22Rv1 (cell line): ENCODE measurements around the gene SBNO1.

Source experiments
- H3K27ac ChIP-seq: fragments of 450-650 bp; 2 replicates; pipeline ENCODE4 v1.5.1; 2017
- CTCF ChIP-seq: fragments of 450-650 bp; IDR thresholded peaks from 2 replicates; pipeline ENCODE4 v1.5.1; 2017; ENCODE audit warnings: mild to moderate bottlenecking
- ZFX ChIP-seq: fragments of 450-650 bp; IDR thresholded peaks from 2 replicates; pipeline ENCODE4 v1.6.1; 2017; ENCODE audit warnings: antibody characterized with exemption, borderline replicate concordance

SBNO1 gene

GRCh38 chr12:123289911-123290310, 74.7 kb downstream of the SBNO1 start:
- TF ChIP-seq CTCF: no peak
- H3K27ac ChIP-seq: no peak overlapping the region

- H3K27ac ChIP-seq: no peak overlapping the region
- TF ChIP-seq CTCF (no peak), ZFX (no peak)
Measured at GRCh38 chr12:123288751-123289346, 75.8 kb downstream of the SBNO1 start.

- no peak overlapping the region for H3K27ac ChIP-seq
- TF ChIP-seq CTCF: no peak
- TF ChIP-seq ZFX: no peak
Measured at GRCh38 chr12:123286652-123287373, 77.8 kb downstream of the SBNO1 start.

- no peak overlapping the region for H3K27ac ChIP-seq
- TF ChIP-seq ZFX: no peak
- no peak for TF ChIP-seq CTCF
Measured at GRCh38 chr12:123284669-123285068, 80.0 kb downstream of the SBNO1 start.

GRCh38 chr12:123283461-123283860, 81.2 kb downstream of the SBNO1 start:
- no peak overlapping the region for H3K27ac ChIP-seq
- no peak for TF ChIP-seq ZFX
- TF ChIP-seq CTCF: no peak

- no peak overlapping the region for H3K27ac ChIP-seq
- no peak for TF ChIP-seq ZFX
- no peak for TF ChIP-seq CTCF
Measured at GRCh38 chr12:123282111-123282510, 82.5 kb downstream of the SBNO1 start.

- H3K27ac ChIP-seq: no peak overlapping the region
- no peak for TF ChIP-seq ZFX
- no peak for TF ChIP-seq CTCF
Measured at GRCh38 chr12:123280971-123281370, 83.7 kb downstream of the SBNO1 start.
